Esophagus squamous epithelium (tissue), 5 donors: ENCODE data around the gene NACA. TPM values are rescaled to one million over a fixed set of nuclear protein-coding genes. Genes with fewer than 3 reads are reported as not detected.
A peak's percentile ranks its signal among the peaks of the same experiment; 100 is the strongest.

Source experiments
- DNase-seq: peaks from one replicate; lab custom pipeline; 2025; lab: John Stamatoyannopoulos, UW
- H3K27ac ChIP-seq, 4 donors: fragments of 200-600 bp; sonication (generic); one replicate each; pipeline ENCODE4 v1.5.1; 2016 to 2019; ENCODE audit warnings: mild to moderate bottlenecking in 1 of 4
- H3K27me3 ChIP-seq, 4 donors: fragments of 200-600 bp; sonication (generic); 1 replicate in 3 of 4; 2 replicates in 1 of 4; pipeline versions ENCODE4 v1.5.1 to v1.6.0; 2017 to 2021; ENCODE audit warnings: antibody characterized with exemption in 1 of 4
- H3K36me3 ChIP-seq, 3 donors: fragments of 200-600 bp; sonication (generic); one replicate each; pipeline ENCODE4 v1.5.1; 2016 to 2019
- H3K4me1 ChIP-seq, 3 donors: fragments of 200-600 bp; sonication (generic); one replicate each; pipeline ENCODE4 v1.5.1; 2017 to 2019
- H3K4me3 ChIP-seq, 4 donors: fragments of 200-600 bp; sonication (generic); 1 replicate in 3 of 4; 2 replicates in 1 of 4; pipeline ENCODE4 v1.5.1; 2016 to 2019; ENCODE audit warnings: mild to moderate bottlenecking in 2 of 4, moderate library complexity in 1 of 4
- H3K9me3 ChIP-seq, 3 donors: fragments of 200-600 bp; sonication (generic); one replicate each; pipeline ENCODE4 v1.5.1; 2016 to 2019
- POLR2A ChIP-seq, 4 donors: fragments of 450-650 bp; IDR thresholded peaks; one replicate each; pipeline ENCODE4 v1.6.1; 2017; ENCODE audit warnings: antibody characterized with exemption in 4 of 4, mild to moderate bottlenecking in 4 of 4, moderate library complexity in 3 of 4
- WGBS, 2 donors: methylation state at CpG; one replicate each; pipeline ENCODE4 v1.1.5; 2018; 5-methylcytosine and 5-hydroxymethylcytosine counted together
- intact Hi-C: fragments of 100-400 bp; cut with DNase I; formaldehyde crosslinking; loops from one replicate; pipeline ENCODE4 v1.15.0; 2022
- total RNA-seq, 4 donors: library from RNA; depleted of rRNA; stranded (reverse); fragments of >200 nt; gene quantifications; one replicate each; pipeline ENCODE4 v1.1.0, GENCODE V29; 2016
- TF ChIP-seq, protein P1 (sequence below), 6 experiments: fragments of 450-650 bp in 4 of 6; fragments of 200-600 bp in 2 of 6; sonication (generic) in 2 of 6; IDR thresholded peaks; one replicate each; pipeline ENCODE4 v1.5.1; 2016 to 2019; ENCODE audit warnings: antibody characterized with exemption in 6 of 6, mild to moderate bottlenecking in 4 of 6, moderate library complexity in 4 of 6
- donor health status: DM: yes; HTN: yes; CAD: no.

Gene NACA
- total RNA-seq, 4 donors from 2014 or later: 1,083 to 1,907 (median 1,546) TPM

DNA sequence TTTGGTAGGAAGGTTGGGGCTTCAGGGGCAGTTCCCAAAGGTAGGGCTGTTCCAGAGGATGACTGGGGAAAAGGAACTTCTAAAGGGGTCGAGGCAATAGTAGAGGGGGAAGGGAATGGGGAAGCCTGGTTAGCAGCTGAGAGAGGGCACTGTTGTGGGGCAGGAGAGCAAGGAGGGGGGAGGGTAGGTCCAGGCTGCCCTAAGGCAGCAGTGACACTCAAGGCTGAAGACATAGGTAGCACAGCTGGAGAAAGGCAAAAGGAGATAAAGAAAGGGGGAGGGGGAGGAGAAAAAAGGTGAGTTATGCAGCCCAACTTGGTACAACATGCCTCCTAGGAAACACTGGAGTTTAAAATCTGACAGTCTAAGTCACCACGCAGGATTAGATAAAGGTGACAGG, 3.9 kb downstream of the NACA start:
- TF ChIP-seq, protein P1, sequence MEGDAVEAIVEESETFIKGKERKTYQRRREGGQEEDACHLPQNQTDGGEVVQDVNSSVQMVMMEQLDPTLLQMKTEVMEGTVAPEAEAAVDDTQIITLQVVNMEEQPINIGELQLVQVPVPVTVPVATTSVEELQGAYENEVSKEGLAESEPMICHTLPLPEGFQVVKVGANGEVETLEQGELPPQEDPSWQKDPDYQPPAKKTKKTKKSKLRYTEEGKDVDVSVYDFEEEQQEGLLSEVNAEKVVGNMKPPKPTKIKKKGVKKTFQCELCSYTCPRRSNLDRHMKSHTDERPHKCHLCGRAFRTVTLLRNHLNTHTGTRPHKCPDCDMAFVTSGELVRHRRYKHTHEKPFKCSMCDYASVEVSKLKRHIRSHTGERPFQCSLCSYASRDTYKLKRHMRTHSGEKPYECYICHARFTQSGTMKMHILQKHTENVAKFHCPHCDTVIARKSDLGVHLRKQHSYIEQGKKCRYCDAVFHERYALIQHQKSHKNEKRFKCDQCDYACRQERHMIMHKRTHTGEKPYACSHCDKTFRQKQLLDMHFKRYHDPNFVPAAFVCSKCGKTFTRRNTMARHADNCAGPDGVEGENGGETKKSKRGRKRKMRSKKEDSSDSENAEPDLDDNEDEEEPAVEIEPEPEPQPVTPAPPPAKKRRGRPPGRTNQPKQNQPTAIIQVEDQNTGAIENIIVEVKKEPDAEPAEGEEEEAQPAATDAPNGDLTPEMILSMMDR (IDR thresholded peaks at IDR 0.05): no peak
- no peak for TF ChIP-seq POLR2A (IDR thresholded peaks at IDR 0.05)
- no peak for DNase-seq
- H3K4me3 ChIP-seq: peak overlapping the region in 3 of 4 donors; percentile 13 to 78 (median 75)
- H3K4me1 ChIP-seq: peaks cover 45 to 88% (median 70%) of the 10 kb centered on the region in 3 donors
- no peaks in the 10 kb centered on the region for H3K9me3 ChIP-seq
- H3K36me3 ChIP-seq: peaks cover 0 to 55% (median 17%) of the 10 kb centered on the region in 3 donors
- intact Hi-C loops: loop anchor here (5.0 to 10.0 kb wide), 2 partner anchors 34 to 76 kb away; partner anchors contain the start of genes ATP5F1B and PTGES3
- WGBS, 2 donors: 30 to 39% methylated on average over 2 of the region's 2 CpGs
- peak overlapping the region; percentile 91 to 96 (median 93) for H3K27ac ChIP-seq
- H3K27me3 ChIP-seq: no peaks in the 10 kb centered on the region

DNA sequence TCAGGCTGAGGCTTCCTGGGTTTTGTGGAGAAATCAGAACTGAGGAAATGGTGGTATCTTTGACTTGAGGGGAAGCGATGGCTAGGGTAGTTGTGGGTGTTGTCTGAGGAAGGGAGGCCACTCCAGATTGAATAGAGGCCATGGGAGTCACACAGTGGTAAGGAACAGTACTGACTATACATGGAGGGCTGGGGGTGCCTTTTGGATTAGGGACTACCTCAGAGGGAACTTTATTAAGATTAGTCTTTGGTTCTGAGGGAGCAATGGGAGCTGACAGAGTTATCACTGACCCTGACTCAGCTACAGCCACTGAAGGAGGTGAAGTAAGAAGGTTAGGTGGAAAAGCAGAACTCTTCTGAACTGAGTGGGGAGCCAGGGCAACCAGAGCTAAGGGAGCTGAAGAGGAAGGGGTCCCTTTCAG, 4.4 kb downstream of the NACA start:
- Histone ChIP-seq H3K27me3 (no peaks in the 10 kb centered on the region), H3K36me3 (peaks cover 0 to 60% (median 17%) of the 10 kb centered on the region in 3 donors), H3K4me1 (peaks cover 45 to 88% (median 71%) of the 10 kb centered on the region in 3 donors), H3K4me3 (peak overlapping the region in 2 of 4 donors; percentile 75 to 78), H3K27ac (peak overlapping the region; percentile 91 to 96 (median 93)), H3K9me3 (no peaks in the 10 kb centered on the region)
- no peak for TF ChIP-seq POLR2A (IDR thresholded peaks at IDR 0.05)
- TF ChIP-seq, protein P1 (IDR thresholded peaks at IDR 0.05): peak in 1 of 6 experiments; percentile 5
- WGBS, 2 donors: 33 to 85% methylated on average over 1 of the region's 1 CpG
- intact Hi-C loops: loop anchor here (5.0 to 10.0 kb wide), 2 partner anchors 33 to 76 kb away; partner anchors contain the start of genes ATP5F1B and PTGES3
- DNase-seq: no peak

DNA sequence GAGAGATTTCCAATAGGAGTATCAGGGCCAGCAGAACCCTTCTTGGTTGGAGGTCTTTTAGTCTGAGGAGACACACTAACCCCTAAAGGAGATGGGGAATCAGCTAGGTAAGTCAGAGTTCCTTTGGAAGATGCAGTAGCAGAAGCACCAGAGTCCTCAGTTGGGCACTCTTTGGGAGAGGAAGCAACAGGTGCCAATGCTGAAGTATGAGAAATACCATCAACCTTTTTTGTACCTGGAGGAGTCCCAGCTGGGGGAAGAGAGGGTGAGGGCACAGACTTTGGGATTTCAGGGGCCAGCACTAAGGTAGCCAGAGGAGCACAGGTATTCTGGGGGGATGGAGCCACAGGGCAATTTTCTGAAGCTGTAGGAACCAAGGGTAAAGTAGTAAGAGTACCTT, 6.0 kb downstream of the NACA start:
- Histone ChIP-seq H3K4me3 (no peak overlapping the region), H3K4me1 (peaks cover 45 to 99% (median 75%) of the 10 kb centered on the region in 3 donors), H3K9me3 (no peaks in the 10 kb centered on the region), H3K36me3 (peaks cover 0 to 77% (median 20%) of the 10 kb centered on the region in 3 donors), H3K27me3 (no peaks in the 10 kb centered on the region), H3K27ac (peak overlapping the region in 1 of 4 donors; percentile 21)
- intact Hi-C loops: no loop called here
- TF ChIP-seq, protein P1 (IDR thresholded peaks at IDR 0.05): no peak
- TF ChIP-seq POLR2A (IDR thresholded peaks at IDR 0.05): no peak
- no peak for DNase-seq

GRCh38 chr12:56718636-56719035, 6.5 kb downstream of the NACA start:
- Histone ChIP-seq H3K36me3 (peaks cover 0 to 81% (median 25%) of the 10 kb centered on the region in 3 donors), H3K4me1 (peaks cover 44 to 95% (median 75%) of the 10 kb centered on the region in 3 donors), H3K27ac (no peak overlapping the region), H3K27me3 (no peaks in the 10 kb centered on the region), H3K4me3 (no peak overlapping the region), H3K9me3 (no peaks in the 10 kb centered on the region)
- no peak for DNase-seq
- TF ChIP-seq, protein P1 (IDR thresholded peaks at IDR 0.05): no peak
- no peak for TF ChIP-seq POLR2A (IDR thresholded peaks at IDR 0.05)
- intact Hi-C loops: no loop called here
- 51 to 82% methylated on average over 2 to 4 of the region's 4 CpGs for WGBS, 2 donors

DNA sequence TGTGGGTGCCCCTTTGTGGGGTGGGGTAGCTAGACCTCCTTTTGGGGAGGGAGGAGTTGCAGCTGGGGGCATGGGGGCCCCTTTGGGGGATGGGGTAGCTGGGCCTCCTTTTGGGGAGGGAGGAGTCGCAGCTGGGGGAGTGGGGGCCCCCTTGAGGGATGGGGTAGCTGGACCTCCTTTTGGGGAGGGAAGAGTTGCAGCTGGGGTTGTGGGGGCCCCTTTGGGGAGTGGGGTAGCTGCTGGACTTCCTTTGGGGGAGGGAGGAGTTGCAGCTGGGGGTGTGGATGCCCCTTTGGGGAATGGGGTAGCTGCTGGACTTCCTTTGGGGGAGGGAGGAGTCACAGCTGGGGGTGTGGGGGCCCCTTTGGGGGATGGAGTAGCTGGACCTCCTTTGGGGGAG, 7.0 kb downstream of the NACA start:
- Histone ChIP-seq H3K27ac (no peak overlapping the region), H3K27me3 (no peaks in the 10 kb centered on the region), H3K4me1 (peaks cover 39 to 90% (median 72%) of the 10 kb centered on the region in 3 donors), H3K9me3 (no peaks in the 10 kb centered on the region), H3K36me3 (peaks cover 0 to 86% (median 29%) of the 10 kb centered on the region in 3 donors), H3K4me3 (no peak overlapping the region)
- TF ChIP-seq, protein P1 (IDR thresholded peaks at IDR 0.05): no peak
- TF ChIP-seq POLR2A (IDR thresholded peaks at IDR 0.05): no peak
- WGBS, 2 donors: no CpG with 5 or more reads among the region's 1 CpG
- intact Hi-C loops: no loop called here
- no peak for DNase-seq
